PC-9 (cell line): ENCODE data around the gene CD226.

ENCODE experiments used
- EZH2 ChIP-seq: fragments of 200-600 bp; sonication (generic); IDR thresholded peaks from 2 replicates; pipeline ENCODE4 v1.8.0; 2017; ENCODE audit warnings: antibody characterized with exemption, low read depth
- TF ChIP-seq, protein P1 (sequence below): fragments of 200-600 bp; sonication (generic); conservative IDR thresholded peaks from 2 replicates; pipeline ENCODE4 v1.6.1; 2017; ENCODE audit warnings: mixed run types, antibody characterized with exemption, mild to moderate bottlenecking, moderate library complexity

DNA sequence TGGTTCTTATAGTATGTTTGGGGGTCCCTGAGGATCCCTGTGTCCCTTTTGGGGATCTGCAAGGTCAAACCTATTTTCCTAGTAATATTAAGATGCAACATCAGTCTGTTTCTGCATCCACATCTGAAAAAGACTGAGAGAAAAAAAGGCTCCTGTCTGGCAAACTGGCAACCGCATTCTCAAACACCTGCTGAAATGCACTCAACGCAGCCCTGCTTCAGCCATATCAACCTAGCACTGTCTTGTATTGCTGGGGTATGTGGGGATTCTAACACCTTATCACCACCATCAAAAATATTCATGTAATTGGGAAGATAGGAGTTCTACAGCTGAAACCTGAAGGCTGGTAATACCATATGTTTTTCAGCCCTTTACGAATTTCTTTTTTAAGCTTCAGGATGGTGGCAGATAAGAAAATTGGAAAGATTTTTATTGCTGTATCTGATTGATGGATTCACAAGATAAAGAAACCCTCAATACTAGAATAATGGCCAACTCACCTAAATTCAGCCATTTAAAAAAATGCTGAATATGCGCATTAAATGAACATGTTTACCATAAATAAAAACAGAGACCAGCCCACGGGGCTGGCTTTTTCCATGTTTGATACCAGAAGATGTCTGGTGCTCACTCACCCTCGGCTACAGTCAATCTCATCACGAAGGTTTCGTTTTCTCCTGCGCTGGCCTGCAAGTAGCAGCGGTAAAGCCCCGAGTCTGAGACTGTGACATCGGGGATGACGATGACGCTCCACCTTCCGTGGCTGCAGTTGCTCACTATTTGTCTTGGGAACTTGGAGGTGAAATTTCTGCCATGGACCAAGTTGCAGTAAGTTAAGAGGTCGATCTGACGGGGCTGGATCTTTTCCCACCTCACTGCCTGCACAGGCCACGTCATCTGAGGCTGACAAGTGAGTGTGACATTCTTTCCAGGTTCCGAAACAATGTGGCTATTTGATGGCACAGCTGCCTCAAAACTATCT lies 52.3 kb downstream of the CD226 start:
- TF ChIP-seq, protein P1, sequence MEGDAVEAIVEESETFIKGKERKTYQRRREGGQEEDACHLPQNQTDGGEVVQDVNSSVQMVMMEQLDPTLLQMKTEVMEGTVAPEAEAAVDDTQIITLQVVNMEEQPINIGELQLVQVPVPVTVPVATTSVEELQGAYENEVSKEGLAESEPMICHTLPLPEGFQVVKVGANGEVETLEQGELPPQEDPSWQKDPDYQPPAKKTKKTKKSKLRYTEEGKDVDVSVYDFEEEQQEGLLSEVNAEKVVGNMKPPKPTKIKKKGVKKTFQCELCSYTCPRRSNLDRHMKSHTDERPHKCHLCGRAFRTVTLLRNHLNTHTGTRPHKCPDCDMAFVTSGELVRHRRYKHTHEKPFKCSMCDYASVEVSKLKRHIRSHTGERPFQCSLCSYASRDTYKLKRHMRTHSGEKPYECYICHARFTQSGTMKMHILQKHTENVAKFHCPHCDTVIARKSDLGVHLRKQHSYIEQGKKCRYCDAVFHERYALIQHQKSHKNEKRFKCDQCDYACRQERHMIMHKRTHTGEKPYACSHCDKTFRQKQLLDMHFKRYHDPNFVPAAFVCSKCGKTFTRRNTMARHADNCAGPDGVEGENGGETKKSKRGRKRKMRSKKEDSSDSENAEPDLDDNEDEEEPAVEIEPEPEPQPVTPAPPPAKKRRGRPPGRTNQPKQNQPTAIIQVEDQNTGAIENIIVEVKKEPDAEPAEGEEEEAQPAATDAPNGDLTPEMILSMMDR, result no peak
- no peak for TF ChIP-seq EZH2
